Psoas muscle (tissue), 8 donors: Measurements from ENCODE around the gene GSTT2B. TPM values are rescaled to one million over a fixed set of nuclear protein-coding genes. Genes with fewer than 3 reads are reported as not detected.
"Not testable (repeated sequence)": the region's sequence is repeated elsewhere in the genome, so short reads cannot be mapped to it uniquely, and the experiment has no call there.

Experiments used
- ATAC-seq, 4 donors: fragments of 200-7000 bp; cut with Tn5 transposase; one replicate each; pipeline ENCODE4 v1.9.1; 2020; ENCODE audit warnings: moderate library complexity in 3 of 4, mild to moderate bottlenecking in 2 of 4
- DNase-seq, 2 donors: peaks; one replicate each; pipeline ENCODE4 v3.0.0-alpha.2; 2020
- H3K27ac ChIP-seq: fragments of 200-600 bp; one replicate; pipeline ENCODE4 v1.8.0; 2022
- H3K27me3 ChIP-seq, 3 donors: fragments of 200-600 bp in 1 of 3; one replicate each; pipeline versions ENCODE4 v1.6.1 to v1.8.0; 2013 to 2022; ENCODE audit warnings: low read length in 2 of 3, mild to moderate bottlenecking in 2 of 3, moderate library complexity in 1 of 3; ENCODE audit not compliant: insufficient read depth in 3 of 3
- H3K36me3 ChIP-seq, 2 donors: fragments of 200-600 bp in 1 of 2; one replicate each; pipeline versions ENCODE4 v1.6.1 to v1.8.0; 2013 to 2022; ENCODE audit warnings: low read depth in 1 of 2, mild to moderate bottlenecking in 1 of 2, moderate library complexity in 1 of 2; ENCODE audit not compliant: insufficient read depth in 1 of 2
- H3K4me1 ChIP-seq: fragments of 200-600 bp; one replicate; pipeline ENCODE4 v1.8.0; 2022
- H3K4me3 ChIP-seq: fragments of 200-600 bp; one replicate; pipeline ENCODE4 v1.8.0; 2022; ENCODE audit warnings: mild to moderate bottlenecking
- H3K9me3 ChIP-seq: fragments of 200-600 bp; one replicate; pipeline ENCODE4 v1.8.0; 2022
- WGBS, 3 donors: extraction: QIAGEN DNeasy Blood & Tissue Kit; methylation state at CpG; one replicate each; pipeline versions ENCODE4 v1.1.6 to v1.1.7; 2013; 5-methylcytosine and 5-hydroxymethylcytosine counted together
- intact Hi-C, 2 donors: fragments of 100-400 bp; cut with DNase I; formaldehyde crosslinking; loops; one replicate each; pipeline versions ENCODE4 v1.11.0 to v1.14.2; 2022
- polyA plus RNA-seq, 3 donors: library from polyadenylated mRNA; stranded (reverse); fragments of 200-250 nt; gene quantifications; one replicate each; pipeline ENCODE4 v1.2.3, GENCODE V29; 2013
- total RNA-seq, 4 donors: library from RNA; stranded (reverse); fragmentation: NEBNext Ultra II Directional in 2 of 4; extraction: Animal tissue kit (Norgen Biotek cat#: 25700) in 2 of 4; gene quantifications; one replicate each; pipeline versions ENCODE4 v1.2.1 to v1.2.4, GENCODE V29; 2021 to 2023
- TF ChIP-seq, protein P1 (sequence below): fragments of 200-600 bp; IDR thresholded peaks from one replicate; pipeline ENCODE4 v1.8.0; 2022; ENCODE audit warnings: antibody characterized with exemption
- donor health status: healthy with polysubstance abuse.
- donor health status: DM: no; HTN: no; CAD: no; lungs with moderate emphysema.
- donor health status: Bipolar disorder and iron deficiency.
- donor health status: healthy.
- donor health status: DM: yes; HTN: yes; CAD: no.
- donor health status: DM: no; HTN: no; CAD: no.
- donor health status: DM: no; HTN: no; CAD: no.
- donor health status: DM: yes; HTN: yes; CAD: no.

Gene GSTT2B
- total and polyA plus RNA-seq, 7 donors: 4.0 to 27.5 (median 12.3) TPM

DNA sequence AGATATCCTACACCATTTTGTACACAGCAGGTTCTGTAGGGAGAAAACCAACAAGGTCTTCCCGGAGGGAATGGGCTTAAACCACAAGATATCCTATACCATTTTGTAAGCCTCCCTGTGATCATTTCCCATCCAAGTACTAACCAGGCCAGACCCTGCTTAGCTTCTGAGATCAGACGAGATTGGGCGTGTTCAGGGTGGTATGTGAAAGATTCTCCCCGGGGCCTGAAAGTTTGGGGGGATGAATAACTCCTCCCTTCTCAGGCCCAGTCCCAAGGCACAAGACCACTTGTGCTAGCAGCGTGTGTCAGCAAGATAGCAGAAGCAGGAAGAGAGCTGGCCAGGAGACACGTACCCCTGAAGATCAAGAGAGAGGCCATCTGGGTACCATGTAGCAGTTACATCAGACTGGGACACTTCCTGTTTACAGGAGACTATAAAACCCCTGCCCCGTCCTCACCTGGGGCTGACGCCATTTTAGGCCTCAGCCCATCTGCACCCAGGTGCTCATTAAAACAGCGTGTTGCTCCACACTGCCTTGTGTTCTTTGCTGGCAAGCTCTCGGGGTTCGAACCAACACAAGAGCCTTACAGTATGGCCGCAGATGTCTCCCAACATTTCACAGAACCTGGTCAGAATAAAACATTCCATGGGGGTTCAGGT is 49.5 kb downstream of the GSTT2B start:
- WGBS, 3 donors: 73 to 80% (median 75%) methylated on average over 12 of the region's 12 CpGs
- DNase-seq (no peak), ATAC-seq (no peak)
- intact Hi-C loops: loop anchor here in 1 of 2 donors (10.0 kb wide), 1 partner anchor 643 kb away; the partner anchor contains the start of genes GUCD1 and SNRPD3
- Histone ChIP-seq H3K4me3 (no peak overlapping the region), H3K27ac (no peak overlapping the region), H3K9me3 (no peaks in the 10 kb centered on the region), H3K27me3 (peaks cover 0 to 7% (median 0%) of the 10 kb centered on the region in 3 donors), H3K36me3 (no peaks in the 10 kb centered on the region), H3K4me1 (no peaks in the 10 kb centered on the region)
- TF ChIP-seq, protein P1, sequence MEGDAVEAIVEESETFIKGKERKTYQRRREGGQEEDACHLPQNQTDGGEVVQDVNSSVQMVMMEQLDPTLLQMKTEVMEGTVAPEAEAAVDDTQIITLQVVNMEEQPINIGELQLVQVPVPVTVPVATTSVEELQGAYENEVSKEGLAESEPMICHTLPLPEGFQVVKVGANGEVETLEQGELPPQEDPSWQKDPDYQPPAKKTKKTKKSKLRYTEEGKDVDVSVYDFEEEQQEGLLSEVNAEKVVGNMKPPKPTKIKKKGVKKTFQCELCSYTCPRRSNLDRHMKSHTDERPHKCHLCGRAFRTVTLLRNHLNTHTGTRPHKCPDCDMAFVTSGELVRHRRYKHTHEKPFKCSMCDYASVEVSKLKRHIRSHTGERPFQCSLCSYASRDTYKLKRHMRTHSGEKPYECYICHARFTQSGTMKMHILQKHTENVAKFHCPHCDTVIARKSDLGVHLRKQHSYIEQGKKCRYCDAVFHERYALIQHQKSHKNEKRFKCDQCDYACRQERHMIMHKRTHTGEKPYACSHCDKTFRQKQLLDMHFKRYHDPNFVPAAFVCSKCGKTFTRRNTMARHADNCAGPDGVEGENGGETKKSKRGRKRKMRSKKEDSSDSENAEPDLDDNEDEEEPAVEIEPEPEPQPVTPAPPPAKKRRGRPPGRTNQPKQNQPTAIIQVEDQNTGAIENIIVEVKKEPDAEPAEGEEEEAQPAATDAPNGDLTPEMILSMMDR: no peak

DNA sequence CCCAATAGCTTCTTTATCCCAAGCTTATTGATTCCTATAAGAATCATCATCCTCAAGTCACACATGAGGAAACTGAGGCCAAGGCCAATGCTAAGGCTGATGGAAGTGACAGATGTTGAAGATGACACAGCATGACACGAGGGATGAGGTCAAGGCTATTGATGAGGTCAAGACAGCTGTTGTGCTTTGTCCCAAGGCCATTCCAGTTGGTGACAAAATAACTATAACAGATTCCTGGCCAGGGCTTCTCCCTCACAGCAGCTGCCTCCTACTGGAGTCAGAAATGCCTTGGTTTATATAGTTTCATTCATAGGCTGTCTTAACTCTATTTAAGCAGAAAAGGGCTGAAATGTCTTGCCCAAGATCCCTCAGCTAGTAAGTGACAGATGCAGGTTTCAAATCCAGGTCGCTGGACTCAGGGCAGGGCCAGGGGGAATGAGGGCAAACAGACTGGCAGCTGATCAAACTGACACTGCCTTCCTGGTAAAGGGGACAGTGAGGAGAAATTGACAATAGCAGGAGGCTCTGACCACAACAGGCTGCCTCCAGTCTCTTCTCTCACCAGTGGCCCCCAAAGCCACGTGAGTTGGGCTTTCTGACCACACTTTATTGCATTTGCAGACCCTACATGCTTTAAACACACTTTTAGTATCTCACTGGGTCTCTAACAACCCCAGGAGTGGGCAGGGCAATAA is 50.4 kb downstream of the GSTT2B start:
- 41 to 63% (median 48%) methylated on average over 3 of the region's 3 CpGs for WGBS, 3 donors
- intact Hi-C loops: loop anchor here in 1 of 2 donors (10.0 kb wide), 1 partner anchor 644 kb away; the partner anchor contains the start of genes GUCD1 and SNRPD3
- ATAC-seq: no peak

DNA sequence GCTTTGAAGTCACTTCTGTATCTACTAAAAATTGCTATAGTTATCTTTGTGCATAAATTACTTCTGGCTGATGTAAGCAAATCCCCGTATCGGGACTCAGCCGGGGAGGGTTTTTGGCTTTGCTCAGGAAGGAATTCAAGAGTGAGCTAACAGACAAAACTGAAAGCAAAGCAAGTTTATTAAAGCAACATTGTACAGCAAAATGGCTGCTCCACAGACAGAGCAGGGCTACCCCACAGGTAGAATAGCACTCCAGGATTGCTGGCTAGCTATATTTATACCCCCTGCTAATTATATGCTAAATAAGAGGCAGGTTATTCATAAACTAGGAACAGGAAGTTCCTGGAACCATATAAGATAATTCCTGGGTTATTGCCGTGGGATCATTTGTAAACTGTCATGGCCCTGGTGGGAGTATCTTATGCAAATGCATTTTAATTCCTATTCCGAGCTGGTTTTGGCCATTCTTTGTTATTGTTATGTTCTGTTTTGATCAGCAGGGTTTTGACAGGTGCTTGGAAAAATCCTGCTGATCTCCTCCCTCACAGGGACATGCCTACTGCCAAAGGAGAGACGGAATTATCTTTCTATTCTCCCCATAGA is 51.6 kb downstream of the GSTT2B start:
- Histone ChIP-seq H3K9me3 (no peaks in the 10 kb centered on the region), H3K27ac (no peak overlapping the region), H3K4me3 (no peak overlapping the region), H3K36me3 (no peaks in the 10 kb centered on the region), H3K27me3 (peaks cover 0 to 9% (median 2%) of the 10 kb centered on the region in 3 donors), H3K4me1 (no peaks in the 10 kb centered on the region)
- intact Hi-C loops: no loop called here
- 31 to 46% (median 42%) methylated on average over 6 of the region's 6 CpGs for WGBS, 3 donors
- no peak for ATAC-seq
- no peak for DNase-seq
- TF ChIP-seq, protein P1: no peak

More for the DNA sequence above, 50.4 kb downstream of the GSTT2B start:
- no peak overlapping the region for H3K27ac ChIP-seq
- TF ChIP-seq, protein P1: no peak
- peaks cover 0 to 7% (median 2%) of the 10 kb centered on the region in 3 donors for H3K27me3 ChIP-seq
- no peak overlapping the region for H3K4me3 ChIP-seq
- H3K9me3 ChIP-seq: no peaks in the 10 kb centered on the region
- DNase-seq: no peak
- no peaks in the 10 kb centered on the region for H3K36me3 ChIP-seq
- H3K4me1 ChIP-seq: no peaks in the 10 kb centered on the region

DNA sequence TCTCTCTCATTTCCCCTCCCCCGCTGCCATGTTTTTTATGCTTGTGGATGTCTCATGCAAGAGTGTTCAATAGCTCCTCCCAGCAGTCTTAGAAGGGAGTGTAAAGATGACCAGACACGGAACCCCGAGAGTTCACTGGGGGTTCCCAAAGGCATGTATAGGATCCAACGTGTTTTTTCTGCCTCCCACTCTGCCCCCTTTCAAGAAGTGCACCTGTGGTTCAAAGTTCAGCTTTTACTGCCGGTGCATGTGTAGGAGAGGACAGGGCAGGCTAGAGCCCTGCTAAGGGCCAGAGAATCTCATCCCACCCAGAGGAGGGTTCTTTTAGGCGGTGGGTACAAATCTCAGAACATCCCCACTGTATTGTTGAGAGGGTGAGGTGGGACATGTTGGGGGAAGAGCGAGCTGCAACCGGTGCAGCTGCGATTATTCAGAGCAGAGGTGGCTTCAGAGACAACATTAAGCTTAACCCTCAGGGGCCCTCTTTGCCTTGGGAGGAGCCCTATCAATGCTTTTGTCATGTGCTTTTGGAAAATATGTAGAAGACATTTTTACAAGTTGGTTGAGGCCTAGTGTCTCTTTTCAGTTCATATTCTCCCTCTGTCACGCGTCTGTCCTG is 52.3 kb downstream of the GSTT2B start:
- Histone ChIP-seq H3K4me1 (no peaks in the 10 kb centered on the region), H3K4me3 (no peak overlapping the region), H3K36me3 (no peaks in the 10 kb centered on the region), H3K27ac (no peak overlapping the region), H3K9me3 (no peaks in the 10 kb centered on the region), H3K27me3 (peaks cover 0 to 9% (median 2%) of the 10 kb centered on the region in 3 donors)
- ATAC-seq (no peak), DNase-seq (no peak)
- intact Hi-C loops: no loop called here
- TF ChIP-seq, protein P1: no peak
- WGBS, 3 donors: 58 to 69% (median 59%) methylated on average over 11 of the region's 11 CpGs

DNA sequence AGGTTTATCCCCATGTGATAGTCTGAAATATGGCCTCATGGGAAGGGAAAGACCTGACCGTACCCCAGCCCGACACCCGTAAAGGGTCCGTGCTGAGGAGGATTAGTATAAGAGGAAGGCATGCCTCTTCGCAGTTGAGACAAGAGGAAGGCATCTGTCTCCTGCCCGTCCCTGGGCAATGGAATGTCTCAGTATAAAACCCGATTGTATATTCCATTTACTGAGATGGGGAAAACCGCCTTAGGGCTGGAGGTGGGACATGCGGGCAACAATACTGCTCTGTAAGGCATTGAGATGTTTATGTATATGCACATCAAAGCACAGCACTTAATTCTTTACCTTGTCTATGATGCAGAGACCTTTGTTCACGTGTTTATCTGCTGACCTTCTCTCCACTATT is 53.6 kb downstream of the GSTT2B start:
- H3K4me3 ChIP-seq, intact Hi-C loops, H3K27ac ChIP-seq, DNase-seq, ATAC-seq, H3K4me1 ChIP-seq, H3K36me3 ChIP-seq, H3K9me3 ChIP-seq, H3K27me3 ChIP-seq: not testable (repeated sequence)
- WGBS, 3 donors: 46 to 59% (median 49%) methylated on average over 6 to 10 of the region's 10 CpGs
